GM23338 (cell line): ENCODE results near the gene EPAS1.

Source experiments
- CTCF ChIP-seq, 2 experiments: fragments of 200-600 bp in 1 of 2; sonication (generic) in 1 of 2; conservative IDR thresholded peaks; 2 replicates each; pipeline versions ENCODE4 v1.5.1 to v1.6.1; 2016 to 2017; ENCODE audit warnings: antibody characterized with exemption in 2 of 2, low read depth in 2 of 2, mild to moderate bottlenecking in 2 of 2, moderate library complexity in 1 of 2
- EZH2 ChIP-seq: fragments of 200-600 bp; sonication (generic); IDR thresholded peaks from one replicate; pipeline ENCODE4 v1.8.0; 2017; ENCODE audit warnings: antibody characterized with exemption, mild to moderate bottlenecking, low read depth; ENCODE audit not compliant: unreplicated experiment
- EZH2phosphoT487 ChIP-seq: fragments of 200-600 bp; sonication (generic); IDR thresholded peaks from one replicate; pipeline ENCODE4 v1.8.1; 2018; ENCODE audit warnings: antibody characterized with exemption; ENCODE audit not compliant: unreplicated experiment
- JUNB ChIP-seq: IDR thresholded peaks from one replicate; pipeline ENCODE4 v1.6.1; 2016; ENCODE audit warnings: antibody characterized with exemption; ENCODE audit not compliant: unreplicated experiment
- NANOG ChIP-seq: IDR thresholded peaks from 2 replicates; pipeline ENCODE4 v1.6.1; 2016; ENCODE audit warnings: antibody characterized with exemption, borderline replicate concordance
- POLR2AphosphoS5 ChIP-seq: IDR thresholded peaks from 2 replicates; pipeline ENCODE4 v1.6.1; 2016; ENCODE audit warnings: antibody characterized with exemption, low read depth
- REST ChIP-seq: IDR thresholded peaks from one replicate; pipeline ENCODE4 v1.6.1; 2018; ENCODE audit warnings: antibody characterized with exemption; ENCODE audit not compliant: unreplicated experiment
- ZNF114 ChIP-seq: fragments of 250-450 bp; sonication (Bioruptor Pico); IDR thresholded peaks from 2 replicates; pipeline ENCODE4 v1.5.0; 2020; ENCODE audit warnings: mild to moderate bottlenecking, moderate library complexity

- TF ChIP-seq POLR2AphosphoS5 (no peak), CTCF (conservative IDR thresholded peaks at IDR 0.05; ENCODE audit: low read depth in 2 of 2) (no peak), EZH2 (no peak), EZH2phosphoT487 (no peak), JUNB (no peak), ZNF114 (CRISPR knock-in tag) (no peak), REST (no peak), NANOG (no peak)
Measured at GRCh38 chr2:46351750-46352138, 54.5 kb downstream of the EPAS1 start.
